Vagina (tissue), 2 donors: ENCODE measurements around the gene NFYC. TPM values are rescaled to one million over a fixed set of nuclear protein-coding genes. Genes with fewer than 3 reads are reported as not detected.

Source experiments
- DNase-seq, 2 donors: peaks; one replicate each; pipeline ENCODE4 v3.0.0-alpha.2; 2017; ENCODE audit errors: extremely low spot score in 2 of 2
- H3K27ac ChIP-seq: fragments of 200-600 bp; sonication (generic); one replicate; pipeline ENCODE4 v1.5.1; 2019
- H3K27me3 ChIP-seq: fragments of 200-600 bp; sonication (generic); one replicate; pipeline ENCODE4 v1.5.1; 2019
- H3K36me3 ChIP-seq, 2 donors: fragments of 200-600 bp; sonication (generic); one replicate each; pipeline ENCODE4 v1.5.1; 2017 to 2019
- H3K4me1 ChIP-seq: fragments of 200-600 bp; sonication (generic); one replicate; pipeline ENCODE4 v1.5.1; 2019
- H3K4me3 ChIP-seq, 2 donors: fragments of 200-600 bp; sonication (generic); 1 replicate in 1 of 2; 2 replicates in 1 of 2; pipeline ENCODE4 v1.5.1; 2016 to 2019
- H3K9me3 ChIP-seq: fragments of 200-600 bp; sonication (generic); one replicate; pipeline ENCODE4 v1.5.1; 2019
- POLR2A ChIP-seq, 2 donors: fragments of 450-650 bp; IDR thresholded peaks; one replicate each; pipeline ENCODE4 v1.6.1; 2017; ENCODE audit warnings: antibody characterized with exemption in 2 of 2, mild to moderate bottlenecking in 2 of 2, moderate library complexity in 2 of 2
- POLR2AphosphoS5 ChIP-seq, 2 donors: sonication (generic); formaldehyde crosslinking; IDR thresholded peaks; one replicate each; pipeline ENCODE4 v1.9.0; 2017; ENCODE audit warnings: antibody characterized with exemption in 2 of 2, mild to moderate bottlenecking in 2 of 2, low read depth in 1 of 2; ENCODE audit not compliant: insufficient read depth in 1 of 2
- intact Hi-C: fragments of 100-400 bp; cut with DNase I; formaldehyde crosslinking; loops from one replicate; pipeline ENCODE4 v1.15.1; 2023
- total RNA-seq: library from RNA; depleted of rRNA; stranded (reverse); fragments of >200 nt; gene quantifications from one replicate; pipeline ENCODE4 v1.2.3, GENCODE V29; 2016
- TF ChIP-seq, protein P1 (sequence below), 3 experiments: fragments of 450-650 bp in 2 of 3; fragments of 200-600 bp in 1 of 3; sonication (generic) in 1 of 3; IDR thresholded peaks; one replicate each; pipeline ENCODE4 v1.5.1; 2017 to 2019; ENCODE audit warnings: antibody characterized with exemption in 3 of 3, mild to moderate bottlenecking in 2 of 3, moderate library complexity in 2 of 3

The NFYC gene
- total RNA-seq, 1 donor from 2014 or later = 61.6 TPM

DNA sequence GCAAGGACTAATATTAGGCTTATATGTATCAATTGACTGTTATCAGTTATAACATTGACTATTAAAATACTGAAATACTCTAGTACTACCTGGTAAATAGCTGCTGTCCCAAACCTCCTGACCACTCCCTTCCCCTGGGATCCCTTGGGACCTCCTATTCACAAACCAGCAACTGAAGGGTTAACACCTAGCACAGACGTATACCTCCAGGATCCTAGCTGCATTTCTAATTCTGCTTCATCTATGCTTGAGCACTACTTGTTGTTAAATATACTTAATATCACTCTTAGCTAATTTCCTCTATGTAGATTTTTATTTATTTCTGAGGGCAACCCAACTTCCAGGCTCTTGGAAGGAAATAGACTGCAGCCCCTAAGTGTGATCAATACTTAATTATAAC, 1.8 kb upstream of the NFYC start:
- Histone ChIP-seq H3K4me3 (no peak overlapping the region), H3K9me3 (no peaks in the 10 kb centered on the region), H3K27ac (no peak overlapping the region), H3K27me3 (no peaks in the 10 kb centered on the region), H3K36me3 (no peaks in the 10 kb centered on the region), H3K4me1 (peaks cover 33% of the 10 kb centered on the region)
- no peak for TF ChIP-seq POLR2AphosphoS5 (IDR thresholded peaks at IDR 0.05; ENCODE audit: insufficient read depth in 1 of 2, low read depth in 1 of 2)
- no peak for TF ChIP-seq POLR2A (IDR thresholded peaks at IDR 0.05)
- TF ChIP-seq, protein P1, sequence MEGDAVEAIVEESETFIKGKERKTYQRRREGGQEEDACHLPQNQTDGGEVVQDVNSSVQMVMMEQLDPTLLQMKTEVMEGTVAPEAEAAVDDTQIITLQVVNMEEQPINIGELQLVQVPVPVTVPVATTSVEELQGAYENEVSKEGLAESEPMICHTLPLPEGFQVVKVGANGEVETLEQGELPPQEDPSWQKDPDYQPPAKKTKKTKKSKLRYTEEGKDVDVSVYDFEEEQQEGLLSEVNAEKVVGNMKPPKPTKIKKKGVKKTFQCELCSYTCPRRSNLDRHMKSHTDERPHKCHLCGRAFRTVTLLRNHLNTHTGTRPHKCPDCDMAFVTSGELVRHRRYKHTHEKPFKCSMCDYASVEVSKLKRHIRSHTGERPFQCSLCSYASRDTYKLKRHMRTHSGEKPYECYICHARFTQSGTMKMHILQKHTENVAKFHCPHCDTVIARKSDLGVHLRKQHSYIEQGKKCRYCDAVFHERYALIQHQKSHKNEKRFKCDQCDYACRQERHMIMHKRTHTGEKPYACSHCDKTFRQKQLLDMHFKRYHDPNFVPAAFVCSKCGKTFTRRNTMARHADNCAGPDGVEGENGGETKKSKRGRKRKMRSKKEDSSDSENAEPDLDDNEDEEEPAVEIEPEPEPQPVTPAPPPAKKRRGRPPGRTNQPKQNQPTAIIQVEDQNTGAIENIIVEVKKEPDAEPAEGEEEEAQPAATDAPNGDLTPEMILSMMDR (IDR thresholded peaks at IDR 0.05) = no peak
- intact Hi-C loops = no loop called here
- DNase-seq = no peak

DNA sequence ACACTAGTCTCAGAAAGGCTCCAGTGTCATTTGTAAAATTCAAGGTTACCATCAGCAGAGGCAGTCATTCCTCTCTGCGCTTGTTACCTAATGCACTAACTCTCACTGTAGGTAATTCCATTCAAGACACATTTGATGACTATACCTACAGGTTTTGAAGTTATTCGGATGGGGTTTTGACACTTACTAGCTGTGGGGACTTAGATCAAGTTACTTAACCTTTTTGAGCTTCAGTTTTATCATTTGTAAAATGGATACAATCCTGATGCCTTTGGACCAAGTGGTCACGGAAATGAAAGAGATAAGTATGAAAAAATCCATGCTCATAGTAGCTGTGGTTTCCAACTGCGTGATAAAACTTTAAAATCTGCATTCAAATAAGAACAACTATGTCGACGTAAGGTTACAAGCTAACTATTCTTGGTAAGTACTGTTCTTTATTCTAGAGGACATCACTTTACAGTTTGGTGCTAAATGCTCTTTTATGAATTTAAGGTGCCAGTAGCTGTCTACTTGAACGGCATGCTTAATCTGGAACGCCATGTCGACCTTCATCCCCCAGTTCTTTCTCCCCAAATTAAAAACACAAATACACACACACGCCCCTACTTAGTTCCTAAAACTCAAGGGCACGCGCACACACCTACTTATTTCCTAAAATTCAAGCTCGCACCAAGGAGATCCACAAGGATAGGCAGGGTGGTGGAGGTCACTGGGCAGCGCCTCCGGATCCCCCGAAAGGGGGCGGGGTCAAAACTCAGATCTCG, 550 bp upstream of the NFYC start:
- H3K27me3 ChIP-seq = no peaks in the 10 kb centered on the region
- TF ChIP-seq POLR2A (IDR thresholded peaks at IDR 0.05) = no peak
- TF ChIP-seq, protein P1 (IDR thresholded peaks at IDR 0.05) = peak in 1 of 3 experiments; percentile 19
- intact Hi-C loops = no loop called here
- peak overlapping the region; percentile 99 for H3K27ac ChIP-seq
- H3K36me3 ChIP-seq = no peaks in the 10 kb centered on the region
- DNase-seq = no peak
- H3K4me3 ChIP-seq = peak overlapping the region; percentile 94 to 95
- peaks cover 36% of the 10 kb centered on the region for H3K4me1 ChIP-seq
- no peaks in the 10 kb centered on the region for H3K9me3 ChIP-seq

DNA sequence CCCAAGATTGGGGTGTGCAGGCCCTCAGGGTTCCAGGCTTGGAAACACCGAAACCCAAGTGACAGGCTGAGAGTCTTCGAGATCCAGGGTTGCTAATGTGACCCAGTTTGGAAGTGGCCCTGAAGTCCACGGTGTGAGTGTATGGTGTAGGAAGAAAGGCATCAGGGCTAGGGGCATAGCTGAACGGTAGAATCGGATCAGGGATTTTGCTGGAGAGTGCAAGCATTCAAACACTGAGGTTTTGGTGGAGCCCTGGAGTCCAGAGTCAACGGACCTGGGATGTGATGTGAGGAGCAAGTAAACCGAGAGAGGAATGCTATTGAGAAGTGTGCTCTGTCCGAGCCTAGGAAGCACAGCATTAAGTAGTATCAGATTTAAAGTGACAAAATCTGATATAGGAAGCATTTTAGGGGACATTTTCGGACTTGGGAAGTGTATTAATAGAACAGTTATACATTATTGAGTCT, 958 bp downstream of the NFYC start:
- DNase-seq = no peak
- Histone ChIP-seq H3K27me3 (no peaks in the 10 kb centered on the region), H3K4me3 (peak overlapping the region; percentile 94 to 95), H3K36me3 (no peaks in the 10 kb centered on the region), H3K9me3 (no peaks in the 10 kb centered on the region), H3K27ac (peak overlapping the region; percentile 99), H3K4me1 (peaks cover 51% of the 10 kb centered on the region)
- no peak for TF ChIP-seq POLR2A (IDR thresholded peaks at IDR 0.05)
- TF ChIP-seq, protein P1 (IDR thresholded peaks at IDR 0.05) = no peak
- TF ChIP-seq POLR2AphosphoS5 (IDR thresholded peaks at IDR 0.05; ENCODE audit: insufficient read depth in 1 of 2, low read depth in 1 of 2) = no peak
- intact Hi-C loops = no loop called here

DNA sequence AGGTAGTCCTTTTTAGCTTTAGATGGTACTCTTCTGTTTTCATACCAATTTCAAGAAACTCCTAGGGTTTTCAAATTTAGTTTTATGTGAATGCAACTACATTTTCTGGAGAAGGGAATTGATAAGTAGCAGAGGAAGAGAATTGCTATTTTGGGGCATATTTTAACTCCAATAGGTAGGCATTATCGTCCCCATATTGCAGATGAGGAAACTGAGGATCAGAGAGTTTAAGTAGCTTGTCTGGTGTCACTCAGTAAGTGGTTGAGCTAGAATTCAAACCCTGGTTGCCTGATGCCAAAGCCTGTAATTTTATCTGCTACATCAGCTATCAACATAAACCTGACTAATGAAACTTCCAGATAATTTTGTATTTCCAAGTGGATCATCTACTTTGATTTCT, 1.9 kb downstream of the NFYC start:
- Histone ChIP-seq H3K4me3 (no peak overlapping the region), H3K4me1 (peaks cover 60% of the 10 kb centered on the region), H3K27ac (no peak overlapping the region), H3K27me3 (no peaks in the 10 kb centered on the region), H3K9me3 (no peaks in the 10 kb centered on the region), H3K36me3 (no peaks in the 10 kb centered on the region)
- TF ChIP-seq POLR2AphosphoS5 (IDR thresholded peaks at IDR 0.05; ENCODE audit: insufficient read depth in 1 of 2, low read depth in 1 of 2) = no peak
- TF ChIP-seq, protein P1 (IDR thresholded peaks at IDR 0.05) = no peak
- no peak for TF ChIP-seq POLR2A (IDR thresholded peaks at IDR 0.05)
- intact Hi-C loops = no loop called here
- no peak for DNase-seq

DNA sequence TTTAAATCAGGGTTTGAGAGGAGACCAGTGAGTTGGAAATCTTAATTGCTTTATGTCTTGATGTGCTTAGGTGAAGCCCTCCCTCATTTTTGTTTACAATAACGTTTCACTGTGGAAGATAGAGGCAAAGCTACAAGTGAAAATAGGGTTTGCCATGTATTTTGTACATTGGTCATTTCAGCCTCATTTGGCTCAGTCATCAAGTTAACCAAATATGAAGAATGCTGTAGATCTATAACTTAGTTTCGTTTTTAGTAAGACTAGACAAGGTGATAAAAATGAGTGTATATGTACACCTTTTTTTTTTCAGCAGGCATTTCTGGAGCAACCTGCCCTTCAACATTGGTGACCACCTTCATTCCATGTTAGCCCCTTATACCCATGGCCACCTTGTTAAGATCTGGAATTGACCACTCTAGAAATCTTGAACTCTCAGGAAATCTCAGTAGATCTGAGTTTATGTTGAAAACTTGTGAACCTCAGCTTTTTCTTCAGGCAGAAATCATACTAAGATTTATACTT, 2.9 kb downstream of the NFYC start:
- no peaks in the 10 kb centered on the region for H3K36me3 ChIP-seq
- H3K9me3 ChIP-seq = no peaks in the 10 kb centered on the region
- H3K4me1 ChIP-seq = peaks cover 69% of the 10 kb centered on the region
- DNase-seq = no peak
- H3K4me3 ChIP-seq = no peak overlapping the region
- no peaks in the 10 kb centered on the region for H3K27me3 ChIP-seq
- intact Hi-C loops = no loop called here
- no peak for TF ChIP-seq POLR2AphosphoS5 (IDR thresholded peaks at IDR 0.05; ENCODE audit: insufficient read depth in 1 of 2, low read depth in 1 of 2)
- no peak for TF ChIP-seq POLR2A (IDR thresholded peaks at IDR 0.05)
- TF ChIP-seq, protein P1 (IDR thresholded peaks at IDR 0.05) = no peak
- no peak overlapping the region for H3K27ac ChIP-seq
